Fibroblast of lung (primary cell): ENCODE data around the gene SLC6A7.

Experiments
- CTCF ChIP-seq, 2 donors: IDR thresholded peaks in 1 of 2; conservative IDR thresholded peaks in 1 of 2; 1 replicate in 1 of 2; 2 replicates in 1 of 2; pipeline ENCODE4 v1.5.1; 2011 to 2012; ENCODE audit warnings: low read length in 2 of 2, control low read depth in 1 of 2, inconsistent platforms in 1 of 2, low read depth in 1 of 2, mild to moderate bottlenecking in 1 of 2
- EZH2 ChIP-seq: IDR thresholded peaks from 2 replicates; pipeline ENCODE4 v1.5.1; 2012; ENCODE audit warnings: low read length, control low read depth, mild to moderate bottlenecking; ENCODE audit errors: missing control alignments

GRCh38 chr5:150181766-150182545 is 7.9 kb upstream of the SLC6A7 start:
- no peak for TF ChIP-seq EZH2
- no peak for TF ChIP-seq CTCF (conservative IDR thresholded peaks at IDR 0.05 in 1 of 2, IDR thresholded peaks at IDR 0.05 in 1 of 2; ENCODE audit: low read depth in 1 of 2, low read length in 2 of 2)
